HTR-8/SVneo (cell line): ENCODE results near the gene SYNGR3.
A peak's percentile ranks its signal among the peaks of the same experiment; 100 is the strongest.
"Not testable (repeated sequence)": the region's sequence is repeated elsewhere in the genome, so short reads cannot be mapped to it uniquely, and the experiment has no call there.

Source experiments
- DNase-seq: peaks from one replicate; pipeline ENCODE4 v3.0.0; 2011; ENCODE audit warnings: low spot score, mixed read lengths; ENCODE audit not compliant: insufficient read length
- FAIRE-seq: peaks from 2 replicates; lab custom pipeline; 2011; peaks lifted over from hg19 to GRCh38; lab: Jason Lieb, UNC

The SYNGR3 gene

GRCh38 chr16:2004795-2005517 lies 15.2 kb downstream of the SYNGR3 start:
- DNase-seq (no peak), FAIRE-seq (no peak)

GRCh38 chr16:2005646-2006045 lies 15.9 kb downstream of the SYNGR3 start:
- DNase-seq (no peak), FAIRE-seq (no peak)

- no peak for DNase-seq
- FAIRE-seq = no peak
Measured at GRCh38 chr16:2006317-2006716, 16.5 kb downstream of the SYNGR3 start.

GRCh38 chr16:2007081-2007836 lies 17.5 kb downstream of the SYNGR3 start:
- FAIRE-seq = no peak

GRCh38 chr16:2008009-2008526 lies 18.3 kb downstream of the SYNGR3 start:
- no peak for FAIRE-seq
- DNase-seq = no peak

More at GRCh38 chr16:2007081-2007836, 17.5 kb downstream of the SYNGR3 start:
- DNase-seq = no peak

- DNase-seq = no peak
- FAIRE-seq = peak; percentile 4
Measured at GRCh38 chr16:2008631-2009163, 18.9 kb downstream of the SYNGR3 start.

- no peak for DNase-seq
- no peak for FAIRE-seq
Measured at GRCh38 chr16:2009164-2009711, 19.5 kb downstream of the SYNGR3 start.

GRCh38 chr16:2009791-2010510 lies 20.2 kb downstream of the SYNGR3 start, which contains the start of gene ZNF598:
ZNF598 (minus strand) TSS chr16:2009821.
- FAIRE-seq (peak; percentile 88), DNase-seq (peak; percentile 92)

GRCh38 chr16:2011726-2012125 lies 22.0 kb downstream of the SYNGR3 start:
- not testable (repeated sequence) for DNase-seq, FAIRE-seq

GRCh38 chr16:2013527-2013926 lies 23.8 kb downstream of the SYNGR3 start:
- no peak for DNase-seq
- FAIRE-seq = no peak

GRCh38 chr16:2015117-2015946 lies 25.6 kb downstream of the SYNGR3 start:
- DNase-seq = no peak
- FAIRE-seq = no peak

- DNase-seq = no peak
- FAIRE-seq = no peak
Measured at GRCh38 chr16:2015947-2016208, 26.1 kb downstream of the SYNGR3 start.

GRCh38 chr16:2016407-2016922 lies 26.7 kb downstream of the SYNGR3 start:
- FAIRE-seq = no peak
- DNase-seq = no peak

GRCh38 chr16:2019518-2019920 lies 29.7 kb downstream of the SYNGR3 start, which contains the start of gene NPW:
NPW (plus strand) TSS chr16:2019785.
- FAIRE-seq = no peak
- no peak for DNase-seq

- FAIRE-seq = no peak
- no peak for DNase-seq
Measured at GRCh38 chr16:2019921-2020831, 30.4 kb downstream of the SYNGR3 start.

GRCh38 chr16:2022723-2023091 lies 32.9 kb downstream of the SYNGR3 start:
- no peak for DNase-seq
- FAIRE-seq = peak; percentile 90

- FAIRE-seq = peak; percentile 95
- peak; percentile 92 for DNase-seq
Measured at GRCh38 chr16:2023092-2024031, 33.6 kb downstream of the SYNGR3 start.
